Stimulated activated CD8-positive, alpha-beta memory T cell treated with anti-CD3 and anti-CD28 coated beads, Interleukin-4, amount 100 ng/mL, for 1 hour (primary cell): ENCODE measurements around the gene KIAA0825.
"Not testable (repeated sequence)": the region's sequence is repeated elsewhere in the genome, so short reads cannot be mapped to it uniquely, and the experiment has no call there.

Experiments used
- DNase-seq, 2 donors: peaks; one replicate each; pipeline ENCODE4 v3.0.0-alpha.2; 2020; ENCODE audit warnings: low read depth in 2 of 2, low spot score in 1 of 2

The KIAA0825 gene

DNA sequence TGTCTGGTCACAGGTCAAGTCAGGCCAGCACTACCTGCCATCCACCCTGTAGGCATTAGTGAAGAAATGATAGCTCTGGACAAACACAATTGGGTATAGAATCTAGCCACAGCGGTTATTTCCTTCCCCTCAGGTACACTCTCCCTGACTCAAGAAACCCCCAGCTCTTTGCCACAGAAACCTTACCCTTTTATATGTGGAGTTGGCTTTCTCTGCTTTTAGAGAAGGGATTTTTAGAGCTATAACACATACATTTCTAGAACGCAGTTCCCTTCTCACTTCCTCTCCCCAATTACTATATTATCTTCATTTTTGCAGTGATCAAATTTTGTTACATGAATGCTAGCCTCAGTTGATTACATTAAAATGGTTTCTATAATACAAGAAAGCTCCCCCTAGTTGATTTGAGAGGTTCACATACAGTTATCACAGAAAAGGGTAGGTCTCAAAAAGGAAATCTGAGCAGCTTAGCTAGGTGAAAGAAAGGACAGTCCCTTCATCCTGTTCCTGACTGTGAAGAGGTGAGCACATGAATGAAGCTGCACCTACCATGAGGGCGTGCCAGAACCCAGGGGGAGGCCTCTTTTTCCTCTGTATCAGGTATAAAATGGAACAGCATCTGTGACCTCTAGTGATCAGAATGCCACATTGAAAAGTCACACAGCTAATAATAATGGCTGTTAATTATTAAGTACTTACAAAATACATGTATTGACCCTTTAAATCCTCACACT lies 425.6 kb downstream of the KIAA0825 start:
- DNase-seq = no peak

DNA sequence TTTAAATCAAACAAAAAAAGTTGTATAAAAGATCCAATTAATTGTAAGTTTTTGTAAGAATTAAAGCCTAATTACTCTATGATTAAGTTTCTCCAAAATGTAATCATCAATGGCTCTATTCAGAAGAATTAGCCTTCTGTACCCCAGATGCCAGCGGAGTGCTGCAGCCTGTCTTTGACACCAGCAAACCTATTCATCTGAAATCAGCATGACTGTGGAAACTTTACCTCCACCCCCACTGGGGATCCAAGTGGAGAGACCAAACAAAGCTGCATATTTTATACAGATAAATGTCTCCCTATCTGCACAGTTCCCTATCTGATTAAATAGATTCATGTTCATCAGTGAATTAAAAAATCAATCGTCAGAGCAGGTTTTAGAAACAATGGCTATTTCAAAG lies 426.8 kb downstream of the KIAA0825 start:
- DNase-seq = no peak

DNA sequence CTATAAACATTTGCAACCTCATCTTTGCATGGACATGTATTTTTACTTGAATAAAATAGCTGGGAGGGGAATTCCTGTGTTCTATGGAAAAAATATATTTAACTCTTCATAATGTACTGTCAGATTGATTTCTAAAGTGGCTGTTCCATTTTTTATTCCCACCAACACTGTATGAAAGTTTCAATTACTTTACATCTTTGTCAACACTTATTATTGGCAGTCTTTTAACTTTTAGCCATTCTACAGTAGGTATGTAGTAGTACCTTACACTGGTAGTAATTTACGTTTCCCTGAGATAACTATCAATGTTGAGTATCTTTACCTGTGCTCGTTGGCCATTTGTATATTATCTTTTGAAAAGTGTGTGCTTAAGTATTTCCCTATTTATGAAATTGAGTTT lies 429.7 kb downstream of the KIAA0825 start:
- no peak for DNase-seq

DNA sequence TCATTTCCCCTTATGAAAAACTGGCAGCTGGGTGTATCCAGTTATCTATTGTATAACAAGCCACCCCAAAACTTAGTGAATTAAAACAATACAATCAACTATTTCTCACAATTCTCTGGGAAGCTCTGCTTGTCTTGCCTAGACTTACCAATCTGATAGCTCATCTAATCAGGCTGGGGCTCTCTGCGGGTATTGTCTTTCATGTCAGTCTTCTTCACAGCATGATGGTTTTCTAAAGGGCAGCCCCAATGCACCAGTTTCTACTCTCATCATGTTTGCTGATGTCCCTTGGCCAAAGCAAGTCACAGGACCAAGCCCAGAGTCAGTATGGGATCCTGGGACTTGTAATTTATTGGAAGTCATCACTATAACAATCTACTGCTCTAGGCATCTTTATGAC lies 433.5 kb downstream of the KIAA0825 start:
- DNase-seq = no peak

DNA sequence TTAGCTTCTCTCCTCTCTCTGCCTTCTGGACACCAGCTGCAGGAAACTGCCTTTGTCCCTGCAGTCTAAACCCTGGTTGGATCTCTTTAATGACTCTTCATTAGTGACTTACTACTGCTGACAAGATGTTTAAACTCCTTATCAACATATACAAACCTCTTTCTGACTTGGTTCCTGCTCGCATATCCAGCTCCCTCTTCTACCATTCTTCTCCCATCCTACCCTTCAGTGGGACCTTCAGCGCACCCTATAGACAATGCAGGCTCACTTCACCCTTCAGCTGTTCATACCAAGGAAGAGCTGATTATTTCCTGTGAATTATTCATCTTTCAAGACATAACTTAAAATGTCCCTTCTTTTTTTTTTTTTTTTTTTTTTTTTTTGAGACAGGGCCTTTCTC lies 436.5 kb downstream of the KIAA0825 start:
- DNase-seq = no peak

DNA sequence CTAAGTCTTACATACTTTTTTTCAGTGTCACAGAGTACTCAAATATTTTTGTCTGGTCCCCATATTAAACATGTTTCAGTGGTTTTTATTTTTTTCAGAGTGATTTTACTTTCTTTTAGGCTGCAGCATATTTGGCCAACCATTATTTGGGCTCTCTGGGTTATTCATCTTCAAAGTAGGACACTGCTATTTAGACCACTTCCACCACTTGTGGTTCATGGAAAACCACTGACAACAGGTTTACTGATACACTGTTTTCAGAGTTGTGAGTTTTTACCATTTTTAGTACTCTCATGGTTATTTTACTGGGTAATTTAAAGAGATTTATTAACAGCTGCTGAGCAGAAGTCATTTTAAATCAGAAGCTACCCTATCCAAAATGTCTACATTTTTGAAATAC lies 437.6 kb downstream of the KIAA0825 start:
- DNase-seq = no peak

DNA sequence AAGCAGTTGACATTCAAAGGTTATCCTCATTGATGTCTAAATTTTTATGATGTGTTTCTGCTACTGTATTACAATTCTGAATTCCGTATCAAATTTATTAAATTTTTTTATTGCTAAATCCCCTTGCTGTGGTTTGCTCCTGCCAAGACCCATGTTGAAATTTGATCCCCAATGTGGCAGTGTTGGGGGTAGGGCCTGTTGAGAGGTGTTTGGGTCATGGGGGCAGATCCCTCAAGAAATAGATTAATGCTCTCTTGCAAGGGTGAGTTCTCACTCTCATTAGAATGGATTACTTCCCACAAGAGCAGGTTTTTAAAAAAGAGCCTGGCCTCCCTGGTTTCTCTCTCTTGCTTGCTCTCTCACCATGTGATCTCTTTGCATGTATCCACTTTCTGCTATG lies 442.5 kb downstream of the KIAA0825 start:
- DNase-seq = no peak

DNA sequence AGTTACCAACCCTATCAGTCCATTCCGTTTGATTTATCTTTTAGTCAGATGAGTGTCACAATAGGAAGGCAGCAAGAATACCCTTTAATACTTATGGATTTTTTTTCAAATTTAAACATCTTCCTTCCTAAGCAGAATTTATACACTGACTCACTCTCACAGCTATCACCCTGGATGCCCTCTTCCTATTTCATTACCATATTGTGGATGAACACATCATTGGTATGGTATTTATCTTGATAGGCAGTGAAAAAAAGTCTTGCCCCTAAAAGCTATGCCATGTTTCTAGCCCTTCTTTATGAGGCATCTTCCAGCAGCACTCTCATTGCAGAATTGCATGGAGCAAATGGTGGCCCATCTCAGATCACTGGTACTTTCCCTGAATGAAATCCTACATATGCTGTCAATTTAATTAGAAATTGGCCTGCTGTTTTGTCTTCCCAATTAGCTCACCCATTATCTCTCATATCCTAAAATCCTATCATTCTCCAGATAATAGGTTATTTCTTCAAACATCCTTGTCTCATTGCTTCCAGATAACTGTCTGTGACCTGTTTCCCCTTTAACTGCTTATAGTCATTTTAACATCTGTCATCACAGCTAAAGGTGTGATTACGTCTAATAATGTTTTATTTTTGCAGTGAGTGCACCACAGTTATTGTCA lies 443.5 kb downstream of the KIAA0825 start:
- DNase-seq = no peak

DNA sequence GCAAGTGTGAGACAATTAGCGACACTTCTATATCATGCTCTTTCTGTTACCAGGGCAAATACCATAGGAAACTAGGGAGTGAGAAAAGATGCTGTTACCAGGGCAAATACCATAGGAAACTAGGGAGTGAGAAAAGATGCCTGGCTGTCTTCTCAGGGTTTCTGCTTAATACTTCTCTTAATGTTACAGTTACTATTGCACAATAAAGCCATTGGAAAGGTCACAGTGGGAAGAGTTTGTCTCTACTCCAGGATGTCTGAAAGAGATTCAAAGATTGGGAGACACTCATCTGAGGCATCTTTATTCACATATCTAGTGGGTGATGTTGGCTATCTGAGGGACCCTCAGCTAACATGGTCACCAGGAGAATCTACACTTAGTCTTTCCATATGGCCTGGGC lies 445.3 kb downstream of the KIAA0825 start:
- no peak for DNase-seq

DNA sequence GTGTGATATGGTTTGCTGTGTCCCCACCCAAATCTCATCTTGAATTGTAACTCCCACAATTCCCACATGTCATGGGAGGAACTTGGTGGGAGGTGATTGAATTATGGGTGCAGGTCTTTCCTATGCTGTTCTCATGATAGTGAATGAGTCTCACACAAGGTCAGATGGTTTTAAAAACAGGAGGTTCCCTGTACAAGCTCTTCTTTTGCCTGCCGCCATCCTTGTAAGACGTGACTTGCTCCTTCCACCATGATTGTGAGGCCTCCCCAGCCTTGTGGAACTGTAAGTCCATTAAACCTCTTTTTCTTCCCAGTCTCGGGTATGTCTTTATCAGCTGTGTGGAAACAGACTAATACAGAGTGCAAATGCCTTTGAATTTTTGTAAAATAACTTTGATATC lies 447.3 kb downstream of the KIAA0825 start:
- DNase-seq = not testable (repeated sequence)

DNA sequence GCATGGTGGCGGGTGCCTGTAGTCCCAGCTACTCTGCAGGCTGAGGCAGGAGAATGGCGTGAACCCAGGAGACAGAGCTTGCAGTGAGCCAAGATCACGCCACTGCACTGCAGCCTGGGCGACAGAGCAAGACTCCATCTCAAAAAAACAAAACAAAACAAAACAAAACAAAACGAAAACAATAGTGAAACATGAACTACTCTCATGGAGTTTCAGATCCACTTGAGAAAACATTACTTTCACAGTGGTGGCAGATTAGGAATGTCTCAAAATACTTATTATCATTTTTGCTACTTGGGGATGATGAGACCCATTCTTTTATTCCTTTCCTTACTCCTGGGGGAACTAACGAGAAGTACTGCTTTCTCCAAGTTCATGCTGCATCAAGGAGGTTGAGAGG lies 448.2 kb downstream of the KIAA0825 start:
- not testable (repeated sequence) for DNase-seq

DNA sequence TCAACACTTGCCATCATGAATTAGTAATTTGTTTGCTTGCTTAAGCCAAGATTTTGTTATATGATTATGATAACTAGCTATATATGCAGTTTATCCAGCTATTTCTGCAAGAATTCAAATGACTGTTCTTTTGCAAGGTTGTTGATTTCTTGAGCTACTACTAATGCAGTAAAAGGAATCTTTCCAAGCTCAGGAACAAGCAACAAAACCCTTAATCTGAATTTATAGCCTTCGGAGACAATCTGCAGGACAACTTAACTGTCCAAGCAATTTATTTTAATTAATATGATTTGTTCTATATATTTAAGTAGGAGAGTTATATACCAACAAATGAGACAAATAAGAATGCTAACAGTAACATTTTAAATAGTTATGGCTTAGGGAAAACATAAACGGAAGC lies 450.3 kb downstream of the KIAA0825 start:
- DNase-seq = no peak

DNA sequence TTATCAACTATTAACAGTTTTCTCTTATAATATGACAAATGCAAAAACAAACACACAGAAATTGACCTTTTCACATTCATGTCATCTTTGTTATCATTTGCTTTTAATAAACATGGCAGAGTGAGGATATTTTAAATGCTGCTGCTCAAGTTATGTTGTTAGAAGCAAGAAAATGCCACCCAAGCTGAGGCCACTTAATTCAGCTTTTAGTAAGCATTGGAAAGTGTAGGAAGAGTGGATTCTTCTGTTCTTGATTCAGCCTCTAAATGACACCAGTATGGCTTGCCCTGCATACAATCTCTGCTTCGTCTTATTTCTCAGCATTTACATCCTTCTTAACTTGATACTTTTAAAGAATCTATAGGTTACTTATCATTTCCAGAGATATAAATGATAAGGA lies 456.6 kb downstream of the KIAA0825 start:
- DNase-seq = no peak

DNA sequence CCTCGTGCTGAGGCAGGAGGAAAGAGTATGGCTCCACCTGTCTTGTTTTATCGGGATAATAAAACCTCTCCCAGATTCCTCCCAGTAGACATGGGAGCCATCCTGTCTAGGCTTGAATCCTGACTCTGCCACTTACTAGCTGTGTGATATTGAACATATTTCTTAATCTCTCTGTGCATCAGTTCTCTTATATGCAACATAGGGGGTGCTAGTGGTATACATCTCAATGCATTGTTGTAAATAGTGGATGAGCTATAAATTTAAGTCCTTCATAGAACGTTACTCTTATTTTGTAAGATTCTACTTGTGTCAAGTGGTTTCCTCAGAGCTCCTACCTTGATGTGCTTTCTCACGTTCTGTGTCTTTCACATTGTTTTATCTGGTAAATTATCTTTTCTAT lies 459.3 kb downstream of the KIAA0825 start:
- no peak for DNase-seq

DNA sequence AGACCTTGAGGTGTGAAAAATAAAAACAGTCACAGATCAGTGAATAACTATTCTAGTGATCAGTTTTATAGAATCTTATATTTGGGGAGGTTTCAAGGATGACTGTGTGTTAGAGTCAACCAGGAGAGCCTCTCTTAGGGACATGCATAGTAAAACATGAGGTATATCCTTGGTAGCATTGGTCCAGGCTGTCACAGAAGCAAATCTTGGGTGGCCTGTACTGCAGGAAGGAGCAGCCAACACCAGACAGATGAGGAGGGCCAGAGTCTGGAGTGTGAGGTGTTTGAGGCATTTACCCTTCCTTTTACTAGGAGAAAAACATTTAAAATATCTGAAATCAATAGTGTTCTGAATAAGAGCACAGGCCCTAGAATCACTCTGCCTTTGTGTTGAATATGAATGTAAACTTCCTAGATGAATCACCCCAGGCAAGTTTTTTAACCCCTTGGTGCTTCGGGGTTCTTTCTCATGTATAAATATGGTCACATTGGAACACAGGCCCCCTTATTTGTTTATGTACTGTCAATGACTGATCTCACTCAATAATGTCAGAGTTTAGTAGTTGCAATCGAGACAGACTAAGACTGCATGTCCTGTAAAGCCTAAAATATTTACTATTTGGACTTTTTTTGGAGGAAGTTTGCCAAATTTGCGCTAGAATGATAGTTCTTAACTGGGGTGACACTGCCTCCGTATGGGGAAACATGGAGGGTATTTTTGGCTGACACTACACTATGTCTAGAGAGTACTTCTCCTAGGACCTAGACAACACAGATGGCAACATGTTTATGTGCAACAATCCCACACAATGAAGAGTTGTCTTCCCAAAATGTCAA lies 460.5 kb downstream of the KIAA0825 start:
- no peak for DNase-seq

DNA sequence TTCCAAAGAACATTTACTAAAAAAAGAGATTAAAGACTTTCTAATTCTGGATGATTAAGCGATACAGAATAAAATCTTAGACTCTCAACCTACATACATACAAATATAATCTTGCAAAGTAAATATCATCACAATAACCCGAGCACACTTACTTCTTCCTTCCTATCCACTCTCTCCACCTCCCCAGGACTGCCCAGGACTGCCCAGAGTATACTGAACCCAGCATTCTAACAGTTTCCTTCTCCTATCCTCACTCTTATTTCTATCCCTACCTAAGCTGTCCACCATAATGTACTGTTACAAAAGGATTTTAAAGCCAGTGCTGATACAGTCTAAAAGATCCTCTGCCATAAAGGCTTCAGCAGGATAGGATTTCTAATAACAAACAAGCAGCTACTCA lies 463.7 kb downstream of the KIAA0825 start:
- no peak for DNase-seq

DNA sequence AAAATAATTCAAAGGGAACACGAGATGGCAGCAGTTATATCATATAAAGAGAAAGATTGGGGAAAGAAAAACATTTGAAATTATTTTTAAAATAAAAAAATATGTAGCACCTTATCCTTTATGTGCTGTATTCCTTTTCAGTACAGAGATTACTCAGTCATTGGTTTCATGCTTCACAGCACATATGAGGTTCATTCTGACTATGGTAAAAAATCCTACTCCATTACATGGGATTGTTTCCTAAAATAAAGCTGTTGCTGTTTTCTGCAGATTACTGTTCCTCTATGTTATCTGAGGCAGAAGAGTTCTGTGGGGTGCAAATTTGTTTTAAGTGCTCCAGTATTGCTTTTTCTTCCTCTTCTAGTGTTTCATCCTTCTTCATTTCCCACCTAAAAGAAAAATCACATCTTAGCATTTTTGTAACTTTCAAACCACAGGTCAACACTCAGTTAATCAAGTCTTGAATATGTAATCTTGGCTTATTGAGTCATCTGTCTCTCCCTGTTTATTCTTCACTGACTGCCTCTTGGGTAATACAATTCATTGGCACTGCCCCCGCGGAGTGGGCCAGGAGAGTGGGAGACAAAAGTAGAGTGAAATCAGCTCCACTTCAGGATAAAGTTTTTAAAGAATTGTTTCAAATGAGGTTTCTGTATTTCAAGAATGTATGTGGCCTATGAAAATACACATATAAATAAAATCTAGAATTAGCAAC lies 464.5 kb downstream of the KIAA0825 start:
- no peak for DNase-seq

DNA sequence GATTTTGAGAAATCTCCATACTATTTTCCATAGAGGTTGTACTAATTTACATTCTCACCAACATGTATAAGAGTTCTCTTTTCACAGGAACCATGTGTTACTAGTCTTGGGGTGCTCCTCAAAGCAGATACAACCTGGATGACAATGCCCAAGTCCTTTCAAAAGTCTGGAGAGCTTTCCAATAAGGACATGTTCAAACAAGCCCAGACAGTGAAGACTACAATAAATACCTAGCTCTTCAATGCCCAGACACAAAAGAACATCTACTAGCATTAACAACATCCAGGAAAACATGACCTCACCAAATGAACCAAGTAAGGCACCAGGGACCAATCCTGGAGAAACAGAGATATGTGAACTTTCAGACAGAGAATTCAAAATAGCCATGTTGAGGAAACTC lies 474.8 kb downstream of the KIAA0825 start:
- not testable (repeated sequence) for DNase-seq

DNA sequence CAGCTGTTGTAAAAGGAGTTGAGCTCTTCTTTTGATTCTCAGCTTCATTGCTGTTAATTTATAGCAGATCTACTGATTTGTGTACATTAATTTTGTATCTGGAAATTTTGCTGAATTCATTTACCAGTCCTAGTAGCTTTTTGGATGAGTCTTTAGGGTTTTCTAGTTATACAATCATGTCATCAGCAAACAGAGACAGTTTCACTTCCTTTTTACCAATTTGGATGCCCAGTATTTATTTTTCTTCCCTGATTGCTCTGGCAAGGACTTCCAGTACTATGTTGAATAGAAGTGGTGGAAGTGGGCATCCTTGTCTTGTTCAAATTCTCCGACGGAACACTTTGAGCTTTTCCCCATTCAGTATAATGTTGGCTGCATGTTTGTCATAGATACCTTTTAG lies 478.1 kb downstream of the KIAA0825 start:
- DNase-seq = no peak

DNA sequence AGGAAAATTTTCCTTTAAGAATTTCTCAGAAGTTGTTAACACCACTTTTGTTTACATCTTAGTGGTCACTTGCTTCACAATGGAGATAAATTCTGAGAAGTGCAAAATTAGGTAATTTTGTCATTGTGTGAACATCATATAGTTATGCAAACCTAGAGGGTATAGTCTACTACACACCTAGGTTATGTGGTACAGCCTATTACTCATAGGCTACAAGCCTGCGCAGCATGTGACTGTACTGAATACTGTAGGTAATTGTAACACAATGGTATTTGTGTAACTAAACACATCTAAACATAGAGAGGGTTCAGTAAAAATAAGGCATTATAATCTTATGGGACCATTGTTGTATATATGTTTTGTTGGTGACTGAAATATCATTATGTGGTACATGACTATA lies 488.3 kb downstream of the KIAA0825 start:
- DNase-seq = no peak

DNA sequence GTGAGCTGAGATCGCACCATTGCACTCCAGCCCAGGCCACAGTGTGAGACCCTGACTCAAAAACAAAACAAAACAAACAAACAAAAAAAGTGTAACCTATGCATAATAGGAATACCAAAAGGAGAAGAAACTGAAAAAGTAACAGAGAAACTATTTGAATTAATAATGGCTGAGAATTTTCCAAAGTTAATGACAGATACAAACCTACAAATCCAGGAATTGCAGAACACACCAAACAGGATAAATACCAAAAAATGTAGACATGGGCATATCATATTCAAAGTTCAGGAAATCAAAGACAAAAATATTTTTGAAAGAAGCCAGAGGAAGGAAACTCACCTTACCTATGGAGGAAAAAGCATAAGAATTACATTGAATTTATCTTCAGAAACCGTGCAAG lies 493.3 kb downstream of the KIAA0825 start:
- DNase-seq = no peak
